ENCODE data around the gene LDLRAP1.
"Not testable (repeated sequence)": the region's sequence is repeated elsewhere in the genome, so short reads cannot be mapped to it uniquely, and the experiment has no call there.

LDLRAP1 gene

DNA sequence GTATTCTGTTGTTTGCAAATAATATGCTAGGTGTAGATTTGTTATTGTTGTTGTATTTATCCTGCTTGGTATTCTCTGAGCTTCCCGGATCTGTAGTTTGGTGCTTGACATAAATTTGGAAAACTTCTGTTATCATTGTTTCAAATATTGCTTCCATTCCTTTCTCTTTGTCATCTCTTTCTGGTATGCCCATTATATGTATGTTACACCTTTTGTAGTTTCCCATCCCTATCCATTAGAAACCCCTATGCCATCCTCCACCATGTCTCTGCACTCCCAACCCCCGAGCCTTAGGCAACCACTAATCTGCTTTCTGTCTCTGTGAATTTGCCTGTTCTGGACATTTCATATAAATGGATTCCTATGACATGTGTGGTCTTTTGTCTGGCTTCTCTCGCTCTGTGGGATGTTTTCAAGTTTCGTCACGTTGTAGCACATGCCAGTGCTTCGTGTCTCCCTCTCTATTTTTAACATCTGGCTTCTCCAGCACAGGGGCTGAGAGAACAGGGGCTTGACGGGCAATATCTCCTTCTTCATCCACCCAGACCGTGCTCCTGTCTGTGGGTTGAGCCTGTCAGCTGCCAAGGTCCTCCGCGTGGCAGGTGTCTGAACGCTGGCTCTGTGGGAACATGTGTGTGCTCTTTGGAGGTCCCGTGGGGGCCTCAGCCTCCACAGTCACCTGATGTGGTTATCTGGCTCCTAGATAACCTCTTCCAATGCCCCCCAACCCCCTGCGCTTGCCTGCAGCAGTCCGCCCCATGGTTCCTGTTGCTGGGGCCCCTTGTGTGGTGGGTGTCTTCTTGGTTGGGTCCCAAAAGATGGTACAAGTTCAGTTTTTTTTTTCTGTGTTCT, 40.3 kb downstream of the LDLRAP1 start:
- H3K4me3 ChIP-seq (replicated peaks; ENCODE audit: low read depth, low read length) = no peak overlapping the region
- DNase-seq (ENCODE audit: low read depth) = no peak
- TF ChIP-seq CTCF (IDR thresholded peaks at IDR 0.05; ENCODE audit: low read length, missing control alignments) = no peak

DNA sequence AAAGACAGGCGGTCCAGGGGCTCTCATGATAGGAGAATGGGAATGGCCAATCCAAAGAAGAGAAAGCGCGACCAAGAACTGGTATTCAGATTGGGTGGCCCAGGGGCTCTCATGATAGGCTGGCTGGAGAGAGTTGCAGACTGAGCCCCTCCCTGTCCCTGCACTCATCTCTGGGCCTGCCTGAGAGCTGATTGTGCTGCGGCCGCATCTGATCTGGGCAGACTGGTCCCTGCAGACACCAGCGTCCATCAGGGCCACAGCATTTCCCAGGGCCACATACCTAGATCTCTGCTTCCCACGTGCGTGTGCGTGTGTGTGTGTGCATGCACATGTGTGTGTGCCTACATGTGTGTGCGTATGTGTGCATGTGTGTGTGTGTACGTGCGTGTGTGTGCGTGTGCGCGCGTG, 42.8 kb downstream of the LDLRAP1 start:
- DNase-seq (ENCODE audit: low read depth) = no peak
- no peak overlapping the region for H3K4me3 ChIP-seq (replicated peaks; ENCODE audit: low read depth, low read length)
- no peak for TF ChIP-seq CTCF (IDR thresholded peaks at IDR 0.05; ENCODE audit: low read length, missing control alignments)

DNA sequence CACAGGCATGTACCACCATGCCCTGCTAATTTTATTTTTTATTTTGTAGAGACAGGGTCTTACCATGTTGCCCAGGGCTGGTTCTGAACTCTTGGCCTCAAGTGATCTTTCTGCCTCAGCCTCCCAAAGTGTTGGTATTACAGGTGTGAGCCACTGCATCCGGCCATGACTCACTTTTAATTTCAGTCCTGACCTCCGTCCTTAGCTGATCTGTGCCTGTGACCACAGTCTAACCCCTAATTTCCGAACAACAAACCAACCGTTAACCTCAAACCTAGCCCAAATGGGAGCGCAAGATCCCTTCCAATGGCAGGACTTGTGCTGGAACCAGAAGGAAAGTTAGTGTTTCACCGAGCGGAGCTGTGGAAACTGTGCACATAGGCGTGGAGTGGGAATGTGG, 43.9 kb downstream of the LDLRAP1 start:
- DNase-seq (ENCODE audit: low read depth) = no peak
- TF ChIP-seq CTCF (IDR thresholded peaks at IDR 0.05; ENCODE audit: low read length, missing control alignments) = no peak
- no peak overlapping the region for H3K4me3 ChIP-seq (replicated peaks; ENCODE audit: low read depth, low read length)

GRCh38 chr1:25588224-25588623, 44.8 kb downstream of the LDLRAP1 start:
- H3K4me3 ChIP-seq (replicated peaks; ENCODE audit: low read depth, low read length) = not testable (repeated sequence)

GRCh38 chr1:25588786-25589185, 45.4 kb downstream of the LDLRAP1 start:
- not testable (repeated sequence) for H3K4me3 ChIP-seq (replicated peaks; ENCODE audit: low read depth, low read length); DNase-seq (ENCODE audit: low read depth)

More at GRCh38 chr1:25588224-25588623, 44.8 kb downstream of the LDLRAP1 start:
- not testable (repeated sequence) for DNase-seq (ENCODE audit: low read depth)

- peak; percentile 27 for TF ChIP-seq CTCF (IDR thresholded peaks at IDR 0.05; ENCODE audit: low read length, missing control alignments)
- no peak overlapping the region for H3K4me3 ChIP-seq (replicated peaks; ENCODE audit: low read depth, low read length)
- peak; percentile 39 for DNase-seq (ENCODE audit: low read depth)
Observed at GRCh38 chr1:25590096-25590824, 46.9 kb downstream of the LDLRAP1 start.

DNA sequence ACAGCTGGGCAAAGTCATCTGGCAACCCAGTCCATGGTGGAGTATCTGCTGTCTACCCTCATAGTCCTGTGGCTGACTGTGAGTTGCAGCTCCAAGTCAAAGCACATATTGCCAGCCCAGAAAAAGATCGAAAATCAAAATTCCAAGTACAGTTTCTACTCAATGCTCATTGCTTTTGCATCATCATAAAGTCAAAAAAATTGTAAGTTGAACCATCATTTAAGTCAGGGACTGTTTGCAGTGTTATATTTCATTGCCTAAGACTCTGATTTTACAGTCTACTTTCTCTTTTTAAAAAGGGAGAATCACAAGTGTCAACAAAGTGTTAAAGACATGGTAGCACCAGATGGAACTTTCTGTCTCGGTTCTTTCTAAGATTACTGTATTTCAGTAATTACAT, 50.5 kb downstream of the LDLRAP1 start:
- TF ChIP-seq CTCF (IDR thresholded peaks at IDR 0.05; ENCODE audit: low read length, missing control alignments) = no peak
- no peak for DNase-seq (ENCODE audit: low read depth)
- no peak overlapping the region for H3K4me3 ChIP-seq (replicated peaks; ENCODE audit: low read depth, low read length)

DNA sequence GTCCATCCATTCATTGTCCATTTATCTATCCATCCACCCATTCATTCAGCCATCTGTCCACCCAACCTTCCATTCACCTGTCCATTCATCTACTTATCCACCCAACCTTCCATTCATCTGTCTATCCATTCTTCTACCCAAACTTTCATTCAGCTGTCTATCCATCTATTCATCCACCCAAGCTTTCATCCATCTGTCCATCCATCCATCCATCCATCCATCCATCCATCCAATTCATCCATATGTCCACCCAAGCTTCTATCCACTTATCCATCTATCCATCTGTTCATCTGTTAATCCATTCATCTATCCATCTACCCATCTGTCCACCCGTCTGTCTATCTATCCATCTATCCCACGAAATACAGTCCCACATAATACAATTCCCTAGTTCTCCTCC, 51.6 kb downstream of the LDLRAP1 start:
- DNase-seq (ENCODE audit: low read depth) = no peak
- no peak for TF ChIP-seq CTCF (IDR thresholded peaks at IDR 0.05; ENCODE audit: low read length, missing control alignments)
- no peak overlapping the region for H3K4me3 ChIP-seq (replicated peaks; ENCODE audit: low read depth, low read length)

DNA sequence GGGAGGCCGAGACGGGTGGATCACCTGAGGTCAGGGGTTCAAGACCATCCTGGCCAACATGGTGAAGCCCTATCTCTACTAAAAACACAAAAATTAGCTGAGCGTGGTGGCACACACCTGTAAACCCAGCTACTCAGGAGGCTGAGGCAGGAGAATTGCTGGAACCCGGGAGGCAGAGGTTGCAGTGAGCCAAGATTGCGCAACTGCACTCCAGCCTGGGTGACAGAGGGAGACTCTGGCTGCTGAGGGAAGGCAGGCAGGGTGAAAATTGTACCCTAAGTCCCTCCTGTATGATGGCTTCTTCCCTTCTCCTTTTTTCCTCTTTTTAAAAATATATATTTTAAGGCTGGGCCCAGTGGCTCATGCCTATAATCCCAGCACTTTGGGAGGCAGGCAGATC, 53.2 kb downstream of the LDLRAP1 start:
- not testable (repeated sequence) for DNase-seq (ENCODE audit: low read depth); H3K4me3 ChIP-seq (replicated peaks; ENCODE audit: low read depth, low read length)
